ENCODE data around the gene BAIAP2.

DNA sequence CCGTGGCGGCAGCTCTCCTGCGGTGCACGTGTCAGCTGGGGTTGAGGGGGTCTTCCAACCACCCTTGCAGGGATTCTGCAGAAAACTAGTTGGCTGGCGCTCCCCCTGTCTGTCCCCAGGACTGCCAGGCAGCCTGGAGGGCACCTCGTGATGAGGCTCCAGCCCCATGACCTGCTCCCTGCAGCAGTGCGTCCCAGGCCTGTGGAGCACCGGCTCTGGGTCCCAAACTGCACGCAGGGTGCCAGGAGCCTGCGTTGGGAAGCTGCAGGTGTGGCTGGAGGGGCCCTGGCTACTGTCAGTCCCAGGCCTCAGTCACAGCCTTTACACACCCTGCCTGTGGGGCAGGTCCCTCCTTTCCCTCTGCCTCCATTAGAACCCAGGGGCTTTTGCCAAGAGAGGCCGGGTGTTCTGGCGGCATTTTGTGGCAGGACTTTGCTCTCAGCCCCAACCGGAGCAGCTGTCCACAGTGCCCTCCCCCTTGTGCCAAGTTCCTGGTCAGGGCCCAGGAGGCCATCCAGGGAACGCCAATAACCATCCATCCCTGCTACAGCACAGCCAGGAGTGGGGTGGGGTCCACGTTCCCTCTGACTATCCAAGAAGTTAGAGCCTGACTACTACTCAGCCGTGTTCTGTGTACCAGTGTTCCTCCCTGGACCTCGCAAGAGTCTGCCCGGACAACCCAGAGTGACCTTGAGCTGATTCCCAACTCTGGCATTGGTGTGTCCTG is 34.2 kb upstream of the BAIAP2 start:
- no peak for TF ChIP-seq CTCF (IDR thresholded peaks at IDR 0.05; ENCODE audit: poor library complexity, severe bottlenecking)
- TF ChIP-seq EZH2 (IDR thresholded peaks at IDR 0.05; ENCODE audit: borderline replicate concordance, insufficient read depth, low read length, poor library complexity, severe bottlenecking): no peak
- TF ChIP-seq POLR2AphosphoS5 (IDR thresholded peaks at IDR 0.05): no peak
- TF ChIP-seq SMC3 (conservative IDR thresholded peaks at IDR 0.05; ENCODE audit: poor library complexity): no peak
- no peak for TF ChIP-seq RAD21 (conservative IDR thresholded peaks at IDR 0.05)
